MG63 (cell line): ENCODE results near the gene CYP27C1. TPM values are rescaled to one million over a fixed set of nuclear protein-coding genes. Genes with fewer than 3 reads are reported as not detected.

Experiments
- DNase-seq: peaks from one replicate; pipeline ENCODE4 v3.0.0-alpha.2; 2020
- H3K27me3 ChIP-seq: fragments of 250-450 bp; sonication (Bioruptor Pico); 2 replicates; pipeline ENCODE4 v1.5.1; 2020; ENCODE audit warnings: mild to moderate bottlenecking, moderate library complexity
- H3K36me3 ChIP-seq: fragments of 250-450 bp; sonication (Bioruptor Pico); 2 replicates; pipeline ENCODE4 v1.5.1; 2020; ENCODE audit warnings: mild to moderate bottlenecking, moderate library complexity
- H3K4me3 ChIP-seq: fragments of 250-450 bp; sonication (Bioruptor Pico); 2 replicates; pipeline ENCODE4 v1.5.1; 2020; ENCODE audit warnings: mild to moderate bottlenecking, moderate library complexity
- H3K9me3 ChIP-seq: fragments of 250-450 bp; sonication (Bioruptor Pico); 2 replicates; pipeline ENCODE4 v1.5.1; 2020; ENCODE audit warnings: mild to moderate bottlenecking, moderate library complexity
- total RNA-seq: library from RNA; depleted of rRNA; stranded (reverse); fragments of >200 nt; shearing (Covaris generic); gene quantifications from 2 replicates; pipeline ENCODE4 v1.2.3, GENCODE V29; 2014; ENCODE audit warnings: low replicate concordance

The CYP27C1 gene
- total RNA-seq, 1 experiment from 2014 or later = not detected

DNA sequence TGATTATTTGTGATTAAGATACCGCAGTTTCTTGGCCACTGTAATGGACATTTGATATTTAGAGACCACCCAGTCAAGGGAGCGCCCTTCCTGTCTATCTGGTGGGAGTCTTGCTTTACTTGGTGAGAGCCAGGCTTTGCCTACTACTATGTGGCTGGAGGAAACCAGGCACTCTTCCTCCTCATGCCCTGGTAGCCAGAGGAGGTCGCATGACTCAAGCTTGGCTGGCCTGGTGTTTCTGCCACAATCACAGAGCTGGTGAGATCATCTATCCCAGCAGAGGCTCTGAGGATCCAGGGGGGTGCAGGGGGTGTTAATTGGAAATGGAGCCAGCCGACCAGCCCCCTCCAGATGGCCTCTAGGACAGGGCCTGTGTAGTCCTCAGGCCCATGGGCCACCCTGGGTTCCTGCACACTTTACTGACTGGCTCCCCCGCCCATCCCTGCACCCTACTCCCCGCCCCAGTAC, 66.4 kb downstream of the CYP27C1 start:
- Histone ChIP-seq H3K4me3 (no peak overlapping the region), H3K9me3 (peaks cover 11% of the 10 kb centered on the region), H3K36me3 (no peaks in the 10 kb centered on the region), H3K27me3 (no peaks in the 10 kb centered on the region)
- peak; percentile 98 for DNase-seq

DNA sequence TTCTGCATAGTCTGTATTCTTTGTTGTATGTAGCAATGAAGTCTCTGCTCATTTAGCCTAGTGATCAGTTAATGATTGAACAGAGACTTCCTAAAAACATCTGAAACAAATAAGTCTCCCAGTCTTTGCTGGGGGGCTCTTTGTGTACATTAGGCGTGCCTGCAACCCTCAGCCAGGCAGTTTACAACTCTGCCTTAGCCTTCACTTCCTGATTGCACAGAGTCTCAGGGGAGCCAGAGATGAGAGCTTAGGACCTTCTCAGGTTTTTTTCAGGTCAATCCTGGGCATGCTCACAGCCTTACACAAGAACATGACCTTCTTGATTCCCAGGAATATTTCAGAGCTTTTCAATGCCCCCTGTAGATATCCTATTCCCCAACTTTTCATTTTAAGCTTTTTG, 69.1 kb downstream of the CYP27C1 start:
- H3K27me3 ChIP-seq = no peaks in the 10 kb centered on the region
- no peak overlapping the region for H3K4me3 ChIP-seq
- no peak for DNase-seq
- peaks cover 6% of the 10 kb centered on the region for H3K9me3 ChIP-seq
- no peaks in the 10 kb centered on the region for H3K36me3 ChIP-seq

DNA sequence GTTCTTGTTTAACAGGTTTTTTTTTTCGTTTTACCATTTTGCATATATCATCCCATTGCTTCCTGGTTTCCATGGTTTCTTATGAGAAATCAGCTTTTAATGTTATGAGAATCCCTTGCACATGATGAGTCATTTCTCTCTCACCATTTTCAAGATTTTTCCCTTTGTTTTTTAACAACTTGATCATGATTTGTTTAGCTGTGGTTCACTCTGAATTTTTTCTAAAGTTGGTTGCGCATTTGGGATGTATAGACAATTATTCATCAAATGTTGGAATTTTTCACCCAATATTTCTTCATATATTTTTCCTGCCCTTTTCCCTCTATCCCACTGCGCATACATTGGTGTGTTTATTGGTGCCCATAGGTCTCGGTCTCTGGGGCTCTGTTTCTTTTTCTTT, 70.7 kb downstream of the CYP27C1 start:
- peaks cover 6% of the 10 kb centered on the region for H3K9me3 ChIP-seq
- H3K36me3 ChIP-seq = no peaks in the 10 kb centered on the region
- no peak for DNase-seq
- H3K4me3 ChIP-seq = no peak overlapping the region
- H3K27me3 ChIP-seq = no peaks in the 10 kb centered on the region

DNA sequence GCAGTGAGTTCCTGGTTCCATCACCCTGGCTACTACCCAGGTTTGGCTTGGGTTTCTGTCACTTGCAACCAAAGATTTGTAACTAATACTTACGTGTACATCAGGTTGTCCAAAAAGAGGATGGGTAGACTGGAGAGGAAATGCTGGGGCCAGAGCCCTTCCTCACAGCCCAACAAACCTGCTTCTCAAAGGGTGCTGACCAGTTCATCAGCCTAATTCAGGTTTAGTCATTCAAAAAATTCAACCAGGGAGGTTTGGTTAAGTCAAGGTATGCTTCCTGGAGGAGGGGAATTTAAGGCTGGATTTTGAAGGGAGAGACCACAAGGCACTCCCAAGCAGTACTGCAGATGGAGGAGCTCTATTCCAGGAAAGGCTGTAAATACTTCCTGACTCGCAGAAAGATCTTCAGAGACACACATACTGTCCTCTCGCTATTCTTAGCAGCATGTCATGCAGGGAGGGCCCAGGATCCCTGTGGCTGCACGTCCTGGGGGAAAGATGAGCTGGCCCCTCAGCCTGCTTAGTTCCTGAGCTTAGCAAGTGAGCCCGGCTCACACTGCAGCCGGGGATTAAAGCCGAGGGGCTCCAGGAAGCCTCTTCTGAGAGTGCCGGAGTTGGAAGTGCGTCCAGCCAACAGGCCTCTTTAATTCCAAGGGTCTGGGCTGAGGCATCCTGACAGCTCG, 73.1 kb downstream of the CYP27C1 start:
- DNase-seq = no peak
- Histone ChIP-seq H3K9me3 (peaks cover 6% of the 10 kb centered on the region), H3K36me3 (no peaks in the 10 kb centered on the region), H3K27me3 (no peaks in the 10 kb centered on the region), H3K4me3 (no peak overlapping the region)

DNA sequence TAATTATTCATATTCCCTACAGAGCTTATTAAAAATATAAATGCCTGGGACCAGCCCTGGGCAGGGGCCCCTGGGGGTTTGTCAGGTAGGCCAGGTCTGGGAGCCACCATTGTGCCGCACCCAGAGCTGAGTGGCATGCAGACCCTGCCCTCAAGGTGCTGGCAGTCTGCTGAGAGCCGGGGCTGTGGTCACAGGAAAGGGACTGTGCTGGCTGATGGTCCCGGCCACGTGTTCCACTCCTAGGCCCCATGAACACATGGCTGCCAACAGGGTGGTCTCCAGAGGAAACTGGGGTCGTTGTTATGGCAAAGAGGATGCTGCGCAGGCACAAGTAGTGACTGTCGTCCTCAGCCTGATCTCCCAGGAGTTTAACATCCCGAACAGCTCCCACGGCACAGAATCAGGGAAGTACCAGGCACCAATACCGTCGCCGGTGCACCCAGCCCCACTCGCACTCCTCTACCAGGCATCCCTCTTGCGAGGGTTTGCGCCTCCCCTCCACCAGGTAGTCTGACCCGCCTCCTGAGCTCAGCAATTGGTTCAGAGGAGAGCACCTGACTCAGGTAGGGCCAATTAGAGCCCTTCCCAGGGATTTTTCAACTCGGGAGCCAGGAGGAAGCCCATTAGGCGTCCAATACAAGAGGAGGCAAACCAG, 73.9 kb downstream of the CYP27C1 start:
- H3K4me3 ChIP-seq = no peak overlapping the region
- DNase-seq = no peak
- H3K9me3 ChIP-seq = peaks cover 4% of the 10 kb centered on the region; the same call in 1 of the 2 replicates
- no peaks in the 10 kb centered on the region for H3K27me3 ChIP-seq
- no peaks in the 10 kb centered on the region for H3K36me3 ChIP-seq

DNA sequence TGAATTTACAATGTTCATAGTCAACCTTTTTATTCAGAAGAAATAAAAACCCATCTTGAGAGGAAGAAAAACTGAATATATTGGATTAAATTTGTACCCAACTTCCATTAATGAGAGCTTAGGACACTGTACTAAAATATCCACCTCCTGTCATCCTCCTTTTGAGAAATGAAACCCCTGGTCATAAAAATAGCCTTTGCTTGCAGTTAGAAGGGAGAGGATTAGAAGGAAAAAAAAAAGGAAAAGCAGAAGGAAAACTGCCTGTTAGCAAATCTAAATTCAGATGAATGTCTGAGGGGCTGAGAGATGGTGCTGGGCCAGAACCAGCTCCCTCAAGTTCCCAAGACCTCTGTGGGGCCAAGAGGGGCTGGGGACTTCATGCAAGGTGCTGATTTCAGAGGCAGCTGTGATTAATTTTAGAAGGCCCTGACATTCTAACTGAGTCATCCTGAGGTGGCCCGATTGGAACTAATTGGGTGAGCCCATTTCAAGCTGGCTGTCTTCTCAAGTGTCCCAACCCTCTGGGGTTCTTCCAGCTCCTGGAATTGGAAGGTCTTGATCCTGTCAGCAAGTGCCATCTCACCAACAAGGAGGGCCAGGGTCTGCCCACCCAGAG, 74.7 kb downstream of the CYP27C1 start:
- Histone ChIP-seq H3K9me3 (0 out of 2 replicates have a peak, but pooled peaks cover 1% of the 10 kb centered on the region), H3K4me3 (no peak overlapping the region), H3K36me3 (no peaks in the 10 kb centered on the region), H3K27me3 (no peaks in the 10 kb centered on the region)
- peak; percentile 35 for DNase-seq

DNA sequence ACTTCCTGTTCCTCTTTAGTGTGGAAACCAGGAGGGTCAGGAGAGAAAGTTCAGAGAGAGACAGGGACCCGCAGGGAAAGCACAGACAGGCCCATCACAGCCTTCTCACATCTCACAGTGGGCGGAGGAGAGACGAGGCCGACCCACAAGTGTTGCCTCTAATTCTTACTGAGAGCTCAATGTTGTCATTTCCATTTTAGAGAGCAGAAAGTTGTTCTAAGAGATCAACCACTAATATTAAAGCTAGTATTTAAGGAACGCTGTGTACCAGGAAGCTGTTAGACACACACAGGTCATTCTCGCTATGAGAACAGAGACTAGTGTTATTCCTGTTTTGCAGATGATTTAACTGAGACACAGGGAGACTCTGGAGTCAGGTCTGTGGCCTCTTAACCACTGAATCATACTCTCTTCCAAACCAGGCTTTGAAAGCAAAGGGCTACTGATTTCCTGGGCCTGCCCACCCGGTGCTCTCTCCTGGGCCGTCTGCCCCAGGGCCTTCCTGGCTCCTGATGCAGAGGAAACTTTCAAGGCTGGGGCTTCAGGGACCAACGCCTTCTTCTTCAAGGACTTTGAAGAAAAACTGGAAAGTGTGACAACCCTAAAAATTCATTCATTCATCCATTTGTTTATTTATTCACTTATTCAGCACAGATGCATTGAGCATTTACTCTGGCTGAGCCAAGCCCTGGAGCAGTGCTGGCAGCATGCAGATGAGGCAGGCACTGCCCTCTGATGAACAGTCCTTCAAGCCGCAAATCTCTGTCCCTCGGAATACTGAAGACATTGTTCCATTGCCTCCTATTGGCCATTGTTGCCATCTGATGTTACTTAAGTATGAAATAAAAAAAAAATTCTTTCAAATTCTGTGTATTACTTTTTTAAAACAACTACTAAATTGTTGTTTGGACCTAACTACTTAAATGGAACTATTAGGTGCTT, 76.0 kb downstream of the CYP27C1 start:
- Histone ChIP-seq H3K4me3 (no peak overlapping the region), H3K27me3 (no peaks in the 10 kb centered on the region), H3K9me3 (0 out of 2 replicates have a peak, but pooled peaks cover under 1% of the 10 kb centered on the region), H3K36me3 (no peaks in the 10 kb centered on the region)
- DNase-seq = peak; percentile 24

DNA sequence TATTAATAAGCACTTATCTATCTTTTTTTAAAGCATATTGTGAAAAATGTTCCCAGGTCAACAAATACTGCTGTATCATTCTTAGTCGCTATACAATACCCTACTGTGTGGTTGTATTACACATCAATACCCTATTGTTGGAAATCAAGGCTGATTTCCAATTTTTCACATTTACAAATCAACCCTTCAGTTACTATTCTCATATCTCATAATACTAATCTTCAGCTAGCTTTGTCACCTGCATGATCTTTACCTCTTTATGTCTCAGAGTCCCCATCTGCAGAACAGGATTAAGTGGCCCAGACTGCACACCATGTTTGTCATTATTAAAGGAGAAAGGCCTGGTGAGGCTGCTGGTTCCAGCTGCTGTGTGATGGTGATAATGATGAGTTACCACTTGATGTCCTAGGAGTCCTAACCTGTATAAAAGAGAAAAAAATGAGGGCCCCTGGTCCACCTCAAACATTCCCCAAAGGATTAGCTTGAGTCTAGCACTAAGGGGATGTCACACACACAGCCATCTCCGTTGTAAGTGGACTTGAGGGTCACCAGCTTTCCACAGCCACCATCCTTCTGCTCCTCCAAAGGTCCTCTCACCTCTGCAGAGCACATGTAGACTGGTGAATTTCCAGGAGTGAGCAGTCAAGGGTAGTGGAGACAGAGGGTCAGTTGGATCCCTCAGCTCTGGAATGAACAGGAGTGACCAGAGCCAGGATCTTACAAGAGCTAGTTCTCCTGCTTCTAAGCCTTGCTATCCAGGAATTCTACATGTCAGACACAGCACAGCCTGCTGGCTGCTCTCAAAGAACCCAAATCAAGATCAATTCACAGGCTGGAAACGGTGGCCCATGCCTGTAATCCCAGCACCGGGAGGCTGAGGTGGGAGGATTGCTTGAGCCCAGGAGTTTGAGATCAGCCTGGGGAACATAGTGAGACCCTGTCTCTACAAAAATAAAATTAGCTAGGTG, 77.2 kb downstream of the CYP27C1 start:
- H3K36me3 ChIP-seq = no peaks in the 10 kb centered on the region

DNA sequence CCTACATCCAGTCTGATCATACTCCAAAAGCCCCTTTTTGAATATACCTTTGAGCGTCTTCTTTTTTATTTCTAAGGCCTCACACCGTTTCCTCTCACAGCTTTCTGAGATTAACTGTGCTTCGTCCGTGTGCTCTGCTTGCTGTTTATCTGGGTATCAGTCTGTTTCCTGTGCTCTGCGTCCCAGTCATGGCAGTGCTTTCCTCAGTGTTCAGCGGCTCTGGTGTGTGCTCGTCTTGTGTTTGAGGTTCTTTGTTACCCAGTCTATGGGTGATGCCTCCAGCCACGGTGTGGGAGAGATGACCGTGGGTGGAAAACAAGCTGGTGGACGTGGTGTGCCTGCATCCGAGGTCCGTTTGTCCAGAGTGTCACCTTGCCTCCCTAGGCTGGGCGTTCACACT, 79.6 kb downstream of the CYP27C1 start:
- H3K4me3 ChIP-seq = no peak overlapping the region
- H3K36me3 ChIP-seq = no peaks in the 10 kb centered on the region
- H3K9me3 ChIP-seq = 0 out of 2 replicates have a peak, but pooled peaks cover 4% of the 10 kb centered on the region
- no peak for DNase-seq
- H3K27me3 ChIP-seq = no peaks in the 10 kb centered on the region

More for the DNA sequence above, 77.2 kb downstream of the CYP27C1 start:
- H3K9me3 ChIP-seq = 0 out of 2 replicates have a peak, but pooled peaks cover 4% of the 10 kb centered on the region
- H3K4me3 ChIP-seq = no peak overlapping the region
- DNase-seq = no peak
- H3K27me3 ChIP-seq = no peaks in the 10 kb centered on the region

DNA sequence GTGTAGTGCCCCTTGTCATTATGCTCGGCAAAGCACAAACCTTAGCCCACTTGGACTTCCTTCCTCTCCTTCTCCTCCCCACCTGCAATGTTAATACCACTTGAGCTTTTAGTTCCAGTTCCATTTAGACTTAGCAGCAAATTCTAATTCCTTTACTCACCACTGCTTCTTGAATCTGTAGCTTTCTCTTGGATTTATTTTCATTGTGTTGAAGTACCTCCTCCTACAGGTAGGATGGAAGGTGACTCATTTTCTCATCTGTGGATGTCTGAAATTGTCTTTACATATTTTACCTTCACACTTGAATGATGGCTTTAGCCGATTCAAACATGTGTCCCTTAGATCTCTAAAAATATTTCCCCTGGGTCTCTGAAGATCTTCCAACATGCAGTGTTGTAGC, 80.3 kb downstream of the CYP27C1 start:
- no peak for DNase-seq
- no peaks in the 10 kb centered on the region for H3K36me3 ChIP-seq

DNA sequence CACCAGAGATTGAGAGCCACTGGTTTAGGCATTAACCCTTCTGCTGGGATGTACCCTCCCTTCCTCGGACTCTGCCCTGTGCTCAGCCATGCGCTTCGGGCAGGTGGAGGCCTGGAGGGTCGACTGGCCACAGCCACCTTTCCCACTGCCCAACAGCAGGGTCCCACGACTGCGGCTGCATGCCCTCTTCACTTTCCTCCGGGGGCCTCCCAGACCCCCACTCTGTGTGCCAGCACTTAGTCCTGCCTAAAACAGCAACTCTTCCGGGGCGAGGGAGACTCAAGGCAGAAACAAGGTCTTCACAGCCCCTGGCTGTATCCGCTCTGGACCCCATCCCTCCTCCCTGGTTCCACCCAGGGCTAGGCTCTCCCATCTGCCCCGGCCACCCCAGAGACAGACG, 81.8 kb downstream of the CYP27C1 start:
- Histone ChIP-seq H3K4me3 (no peak overlapping the region), H3K9me3 (0 out of 2 replicates have a peak, but pooled peaks cover 4% of the 10 kb centered on the region), H3K36me3 (no peaks in the 10 kb centered on the region), H3K27me3 (no peaks in the 10 kb centered on the region)
- no peak for DNase-seq

More for the DNA sequence above, 80.3 kb downstream of the CYP27C1 start:
- Histone ChIP-seq H3K27me3 (no peaks in the 10 kb centered on the region), H3K9me3 (0 out of 2 replicates have a peak, but pooled peaks cover 4% of the 10 kb centered on the region), H3K4me3 (no peak overlapping the region)

DNA sequence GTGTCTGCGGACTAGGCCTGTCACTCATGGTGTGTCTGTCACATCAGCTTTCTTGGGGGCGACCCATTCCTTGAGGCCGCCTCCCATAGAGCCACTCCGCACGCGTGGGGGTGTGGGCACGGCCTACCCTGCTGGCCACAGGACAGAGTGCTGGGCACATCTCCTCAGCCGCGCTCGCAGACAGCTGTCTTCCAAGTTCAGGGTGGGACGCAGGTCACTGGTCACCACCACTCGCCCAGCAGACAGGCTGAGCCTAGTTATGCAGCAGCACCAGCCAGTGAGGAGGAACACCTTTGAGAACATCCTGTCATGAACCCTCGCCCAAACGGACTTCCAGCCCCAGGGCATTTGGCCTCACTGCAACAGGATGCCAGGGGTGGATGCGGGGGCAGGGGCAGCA, 82.4 kb downstream of the CYP27C1 start:
- Histone ChIP-seq H3K27me3 (no peaks in the 10 kb centered on the region), H3K4me3 (no peak overlapping the region), H3K9me3 (0 out of 2 replicates have a peak, but pooled peaks cover 4% of the 10 kb centered on the region), H3K36me3 (no peaks in the 10 kb centered on the region)
- DNase-seq = no peak

DNA sequence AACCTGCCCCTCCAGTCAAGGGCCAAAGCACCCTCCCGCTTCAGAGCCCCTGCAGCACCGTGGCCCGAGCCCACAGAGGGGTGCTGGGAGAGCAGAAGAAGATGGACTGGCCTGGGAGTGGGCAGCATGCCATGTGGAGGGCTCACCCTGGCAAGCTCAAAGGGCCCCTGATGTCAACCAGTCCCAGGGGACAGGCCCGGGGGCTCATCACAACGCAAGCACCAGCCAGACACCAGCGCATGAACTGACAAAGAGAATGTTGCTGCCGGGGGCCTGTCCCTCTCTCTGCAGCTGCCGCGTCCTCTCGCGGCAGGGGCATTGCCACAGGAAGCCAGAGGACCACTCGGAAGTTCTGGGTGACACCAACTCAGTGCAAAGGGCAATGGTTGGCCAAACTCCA, 82.9 kb downstream of the CYP27C1 start:
- no peak for DNase-seq
- H3K9me3 ChIP-seq = 0 out of 2 replicates have a peak, but pooled peaks cover 4% of the 10 kb centered on the region

DNA sequence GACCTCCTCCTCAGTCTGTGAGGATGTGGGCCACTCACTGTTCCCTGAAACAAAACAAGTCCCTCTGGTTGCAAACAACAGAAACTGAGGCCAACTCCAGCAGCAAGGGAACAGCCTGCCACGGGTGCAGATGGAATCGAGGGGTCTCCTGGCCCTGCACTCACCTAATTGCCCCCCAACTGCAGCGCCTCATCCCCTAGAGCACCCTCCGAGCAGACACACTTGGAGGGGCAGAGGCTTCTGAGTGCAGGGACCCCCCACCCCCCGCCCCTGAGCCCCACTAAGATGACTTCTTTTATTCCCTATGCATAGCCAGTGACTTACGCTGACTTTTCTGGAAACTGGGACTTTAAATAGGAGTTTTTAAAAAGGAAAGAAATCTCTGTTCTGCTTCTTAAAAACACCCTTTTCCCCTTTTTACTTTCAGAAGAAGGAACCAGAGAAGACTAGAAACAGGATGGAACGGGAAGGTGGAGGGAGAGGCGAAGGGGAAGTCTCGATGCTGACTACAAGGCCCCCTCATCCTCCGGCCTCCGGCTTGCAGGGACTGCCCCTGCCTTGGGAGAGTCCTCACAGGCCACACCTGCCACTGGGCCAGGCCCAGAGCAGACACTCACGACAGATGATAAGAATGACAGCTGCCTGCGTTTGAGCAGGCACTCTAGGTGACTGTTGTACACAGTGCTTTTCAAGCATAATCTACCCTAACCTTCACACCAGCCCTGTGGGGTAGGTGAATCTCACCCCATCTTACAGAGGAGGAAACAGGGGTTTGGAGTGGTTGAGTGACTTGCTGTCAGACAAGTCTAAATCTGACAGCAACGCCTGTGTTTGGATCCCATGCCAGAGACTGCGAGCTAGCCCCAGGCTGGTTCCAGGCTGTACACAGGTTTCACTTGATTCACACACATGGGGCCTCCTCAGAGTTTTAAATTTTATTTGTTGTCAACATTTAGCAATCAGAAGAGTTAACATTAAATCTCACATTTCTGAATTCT, 85.0 kb downstream of the CYP27C1 start:
- Histone ChIP-seq H3K36me3 (no peaks in the 10 kb centered on the region), H3K9me3 (0 out of 2 replicates have a peak, but pooled peaks cover 4% of the 10 kb centered on the region), H3K27me3 (no peaks in the 10 kb centered on the region), H3K4me3 (no peak overlapping the region)
- DNase-seq = no peak

More for the DNA sequence above, 82.9 kb downstream of the CYP27C1 start:
- no peaks in the 10 kb centered on the region for H3K36me3 ChIP-seq
- H3K4me3 ChIP-seq = no peak overlapping the region
- H3K27me3 ChIP-seq = no peaks in the 10 kb centered on the region
